DMS 273 treated with DMSO at 0.1 percent for 48 hours (cell line): ENCODE results near the gene KIF17.

Source experiments
- DNase-seq: peaks from one replicate; lab custom pipeline; 2025; lab: John Stamatoyannopoulos, UW

Gene KIF17

GRCh38 chr1:20660847-20661206 lies 57.0 kb downstream of the KIF17 start:
- no peak for DNase-seq

DNA sequence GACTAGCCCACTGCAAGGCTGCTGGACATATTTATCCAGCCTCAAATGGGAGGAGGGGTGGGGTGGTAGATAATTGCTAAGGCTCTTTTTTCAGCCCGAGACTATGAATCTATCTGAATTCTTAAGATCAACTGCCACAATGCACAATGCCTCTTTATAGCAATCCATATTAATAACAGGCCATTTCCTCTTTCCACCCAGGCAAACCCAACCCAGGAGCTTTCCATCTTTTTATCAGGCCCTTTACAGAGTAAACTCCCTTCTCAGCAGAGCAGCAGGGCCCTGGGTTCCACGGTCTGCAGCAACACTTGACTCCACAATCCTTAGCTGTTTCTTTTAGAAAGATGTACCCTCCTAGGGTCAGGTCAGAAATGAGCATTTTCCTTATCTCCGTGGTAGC lies 57.4 kb downstream of the KIF17 start:
- no peak for DNase-seq

GRCh38 chr1:20658166-20658915 lies 59.5 kb downstream of the KIF17 start:
- no peak for DNase-seq

DNA sequence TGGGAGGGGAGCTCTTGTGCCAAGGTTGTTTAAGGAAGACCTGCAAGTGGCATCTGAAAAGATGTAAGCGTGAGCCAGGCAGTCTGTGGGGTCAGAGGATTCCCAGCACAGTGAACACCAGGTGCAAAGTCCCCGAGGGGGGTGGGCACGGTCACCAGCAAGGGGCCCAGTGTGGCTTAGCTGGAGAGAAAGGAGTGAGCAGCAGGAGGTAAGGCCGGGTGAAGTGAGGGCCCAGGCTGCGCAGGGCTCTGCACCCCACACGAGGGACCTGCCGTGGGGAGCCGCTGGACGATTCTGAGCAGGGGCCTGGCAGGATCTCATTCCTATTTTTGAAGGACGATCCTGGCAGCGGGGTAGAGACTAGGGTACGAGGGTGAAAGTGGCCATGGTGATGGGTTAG lies 60.8 kb downstream of the KIF17 start:
- no peak for DNase-seq

GRCh38 chr1:20654104-20654690 lies 63.6 kb downstream of the KIF17 start:
- no peak for DNase-seq

- DNase-seq = no peak
Measured at GRCh38 chr1:20652300-20652699, 65.5 kb downstream of the KIF17 start.

GRCh38 chr1:20648946-20649345 lies 68.9 kb downstream of the KIF17 start:
- no peak for DNase-seq

DNA sequence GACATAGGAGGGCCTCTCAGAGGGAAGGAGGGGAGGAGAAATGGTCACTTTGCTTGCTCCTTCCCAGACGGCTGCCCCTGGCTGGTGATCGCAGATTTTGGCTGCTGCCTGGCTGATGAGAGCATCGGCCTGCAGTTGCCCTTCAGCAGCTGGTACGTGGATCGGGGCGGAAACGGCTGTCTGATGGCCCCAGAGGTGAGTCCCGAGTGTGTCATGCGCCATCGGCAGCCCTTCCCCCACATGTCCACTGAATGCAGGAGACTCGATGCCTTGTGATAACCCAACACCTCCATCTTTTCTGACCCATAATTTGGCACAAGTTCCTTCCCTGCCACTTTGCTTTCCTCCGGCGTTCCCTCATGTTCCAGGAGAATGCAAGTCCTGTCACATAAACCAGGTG lies 69.4 kb downstream of the KIF17 start:
- DNase-seq = no peak

GRCh38 chr1:20645414-20645813 lies 72.4 kb downstream of the KIF17 start:
- no peak for DNase-seq

GRCh38 chr1:20644416-20644815 lies 73.4 kb downstream of the KIF17 start:
- DNase-seq = no peak

DNA sequence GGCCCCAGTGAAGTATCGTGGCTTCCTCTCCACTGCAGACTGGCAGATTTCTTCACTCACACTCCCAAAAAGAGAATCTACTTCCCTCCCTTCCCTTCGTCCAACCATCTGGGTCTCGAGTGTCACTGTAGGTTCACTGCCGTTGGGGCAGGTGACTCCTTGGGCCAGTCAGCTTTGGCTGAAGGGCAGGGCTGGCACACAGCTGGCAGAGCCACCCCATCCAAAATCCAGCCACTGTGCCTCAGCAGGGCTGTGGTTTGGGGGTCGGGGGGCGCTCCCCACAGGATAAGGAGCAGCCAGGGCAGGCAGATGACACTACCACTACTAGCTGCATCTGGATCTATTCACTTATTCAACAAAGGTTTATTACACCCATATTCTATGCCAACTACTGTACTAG lies 74.7 kb downstream of the KIF17 start:
- DNase-seq = no peak

- DNase-seq = no peak
Measured at GRCh38 chr1:20641975-20642374, 75.8 kb downstream of the KIF17 start.

DNA sequence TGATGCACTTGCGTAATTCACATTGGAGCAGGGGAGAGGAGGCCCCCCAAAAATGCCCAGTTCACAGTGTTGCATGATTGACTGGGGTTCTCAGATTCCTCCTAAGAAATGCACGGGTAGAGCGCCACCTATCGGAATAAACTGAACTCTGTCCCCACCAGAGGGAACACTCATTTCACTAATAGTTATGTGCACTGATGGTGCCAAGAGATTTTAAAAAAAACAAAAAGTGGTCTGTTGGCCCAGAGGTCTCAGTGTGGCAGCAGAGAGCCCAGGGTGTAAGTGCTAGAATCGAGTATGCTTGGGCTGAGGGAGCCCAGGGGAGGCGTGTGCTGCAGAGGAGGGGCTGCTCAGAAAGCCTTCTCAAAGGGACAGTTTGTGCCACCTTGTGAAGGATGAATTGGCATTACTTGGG lies 77.6 kb downstream of the KIF17 start:
- no peak for DNase-seq

DNA sequence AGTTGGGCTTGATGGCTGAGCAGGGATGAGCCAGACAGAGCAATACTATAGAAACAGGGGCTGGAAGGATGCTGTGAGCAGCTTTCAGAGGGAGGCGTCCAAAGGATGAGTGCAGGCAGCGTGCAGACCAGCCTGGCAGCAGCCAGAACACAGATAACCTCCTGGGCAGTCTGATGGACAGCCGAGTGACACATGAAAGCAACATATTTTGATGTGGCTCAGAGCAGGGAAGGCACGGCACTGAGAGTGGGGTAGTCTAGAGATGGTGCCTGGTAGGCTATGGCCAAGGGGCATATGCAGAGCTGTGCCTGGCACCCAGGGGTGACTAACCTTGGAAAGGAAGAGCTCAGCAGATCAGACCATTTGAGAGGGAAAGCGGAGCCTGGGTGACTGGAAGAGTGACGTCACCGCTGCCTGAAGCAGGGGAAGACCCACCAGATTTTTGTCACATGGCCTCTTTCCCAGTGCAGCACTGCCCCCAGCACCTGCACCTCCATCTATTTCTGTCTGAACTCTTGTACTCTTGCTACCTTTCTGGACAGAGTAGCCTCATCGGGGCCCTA lies 80.9 kb downstream of the KIF17 start:
- no peak for DNase-seq

DNA sequence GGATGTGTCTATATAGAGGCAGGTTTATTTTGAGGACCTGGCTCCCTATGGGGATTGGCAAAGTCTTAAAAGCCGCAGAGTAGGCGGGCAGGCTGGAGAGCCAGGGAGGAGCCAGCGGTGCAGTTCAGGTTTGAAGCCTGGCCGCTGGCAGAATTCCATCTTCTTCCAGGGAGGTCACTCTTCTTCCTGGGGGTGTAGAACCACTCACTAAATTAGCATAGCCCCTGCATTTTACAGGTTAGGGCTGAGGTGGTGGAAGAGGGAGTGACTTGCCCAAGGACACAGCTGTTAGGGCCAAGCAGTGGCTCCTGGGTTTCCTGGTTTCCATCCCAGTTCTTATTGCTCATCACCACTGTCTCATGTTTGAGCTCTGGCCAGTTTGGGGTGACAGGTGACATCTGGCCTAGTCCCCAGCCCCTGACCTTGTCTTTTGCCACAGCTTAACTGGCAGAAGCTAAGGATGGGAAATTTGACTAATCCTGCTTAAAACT lies 83.2 kb downstream of the KIF17 start:
- DNase-seq = peak; percentile 7

DNA sequence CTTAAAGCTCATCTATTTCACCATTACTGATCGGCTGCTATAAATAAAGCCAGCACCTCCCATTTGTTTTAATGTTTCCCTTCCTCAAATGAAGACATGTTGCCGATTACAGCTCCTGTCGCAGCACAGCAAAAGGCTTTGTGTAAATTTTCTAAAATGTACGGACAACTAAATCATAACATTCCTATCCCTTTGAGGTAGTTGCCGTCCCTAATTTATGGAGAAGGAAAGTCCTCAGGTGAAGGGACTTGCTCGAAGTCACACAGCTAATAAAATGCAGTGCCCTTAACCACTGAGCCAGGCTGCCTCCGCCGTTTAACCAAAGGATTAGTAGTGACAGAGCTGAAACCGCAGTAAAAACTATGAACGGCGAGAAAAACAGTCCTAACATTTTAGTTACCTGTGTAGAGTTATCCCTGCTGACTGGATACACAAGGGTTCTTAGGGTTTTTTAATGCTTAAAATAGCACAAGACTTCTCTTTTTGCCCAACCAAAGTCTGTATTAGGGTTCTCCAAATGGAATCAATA lies 83.7 kb downstream of the KIF17 start:
- DNase-seq = no peak

- DNase-seq = peak; percentile 29
Measured at GRCh38 chr1:20633190-20634064, 84.4 kb downstream of the KIF17 start, which contains the start of gene PINK1. PINK1 (plus strand) TSS chr1:20633458; CDS start chr1:20633549, 91 bp downstream.

- DNase-seq = no peak
Measured at GRCh38 chr1:20632386-20632785, 85.4 kb downstream of the KIF17 start.

GRCh38 chr1:20630729-20631128 lies 87.1 kb downstream of the KIF17 start:
- DNase-seq = no peak

DNA sequence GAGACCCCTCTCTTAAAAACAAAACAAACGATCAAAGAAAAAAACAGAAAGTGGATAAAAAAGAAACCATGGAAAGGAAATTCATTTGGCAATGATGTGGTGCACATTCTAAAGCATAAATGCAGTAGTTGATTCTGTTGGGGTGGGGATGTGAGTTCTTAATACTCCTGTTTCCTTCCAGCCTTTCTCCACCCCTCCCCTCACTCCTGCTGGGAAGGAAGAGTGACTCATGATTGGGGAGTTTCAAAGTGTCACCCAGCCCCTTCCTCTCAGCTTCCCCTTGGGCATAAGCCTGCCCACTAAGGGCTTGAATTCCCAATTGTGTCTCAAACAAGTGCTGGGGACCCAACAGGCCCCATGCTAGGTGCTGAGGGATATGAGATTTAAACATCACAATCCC lies 91.3 kb downstream of the KIF17 start:
- DNase-seq = no peak

DNA sequence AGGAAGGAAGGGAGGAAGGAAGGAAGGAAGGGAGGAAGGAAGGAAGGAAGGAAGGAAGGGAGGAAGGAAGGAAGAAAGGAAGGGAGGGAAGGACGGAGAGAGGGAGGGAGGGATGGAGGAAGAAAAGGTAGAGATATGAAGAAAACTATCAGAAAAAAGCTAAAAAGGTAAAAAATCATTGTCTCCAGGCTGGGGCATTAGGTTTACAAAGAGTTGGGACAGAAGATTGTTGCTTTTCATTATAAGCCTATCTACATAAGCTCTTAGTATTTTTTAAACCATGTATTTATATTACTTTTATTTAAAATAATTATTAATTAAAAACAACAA lies 91.7 kb downstream of the KIF17 start:
- no peak for DNase-seq
